GM19455 (cell line): ENCODE measurements around the gene LHX6.

Source experiments
- ATAC-seq: cut with Tn5 transposase; IDR thresholded peaks from one replicate; pipeline ENCODE4 v1.9.1; 2021; ENCODE audit not compliant: unreplicated experiment

Gene LHX6

GRCh38 chr9:122216798-122217418 lies 11.8 kb downstream of the LHX6 start:
- ATAC-seq = no peak

- ATAC-seq = no peak
These were observed 12.5 kb downstream of the LHX6 start for GRCh38 chr9:122216138-122216797.

- no peak for ATAC-seq
These were observed 13.1 kb downstream of the LHX6 start for GRCh38 chr9:122215663-122216062.

GRCh38 chr9:122214507-122214906 lies 14.2 kb downstream of the LHX6 start:
- ATAC-seq = no peak

GRCh38 chr9:122213589-122214413 lies 15.0 kb downstream of the LHX6 start:
- no peak for ATAC-seq

GRCh38 chr9:122213102-122213588 lies 15.6 kb downstream of the LHX6 start:
- ATAC-seq = no peak

GRCh38 chr9:122212473-122213004 lies 16.2 kb downstream of the LHX6 start:
- no peak for ATAC-seq

- no peak for ATAC-seq
These were observed 19.3 kb downstream of the LHX6 start for GRCh38 chr9:122209451-122209850.

- no peak for ATAC-seq
These were observed 21.7 kb downstream of the LHX6 start for GRCh38 chr9:122207096-122207495.

GRCh38 chr9:122206118-122207046 lies 22.4 kb downstream of the LHX6 start:
- no peak for ATAC-seq

GRCh38 chr9:122205176-122205575 lies 23.6 kb downstream of the LHX6 start:
- no peak for ATAC-seq

- ATAC-seq = no peak
These were observed 24.3 kb downstream of the LHX6 start for GRCh38 chr9:122204491-122204890.

GRCh38 chr9:122204055-122204454 lies 24.7 kb downstream of the LHX6 start:
- ATAC-seq = no peak

- no peak for ATAC-seq
These were observed 26.6 kb downstream of the LHX6 start for GRCh38 chr9:122202111-122202510.

GRCh38 chr9:122201641-122202040 lies 27.1 kb downstream of the LHX6 start:
- no peak for ATAC-seq

- no peak for ATAC-seq
These were observed 27.7 kb downstream of the LHX6 start for GRCh38 chr9:122200960-122201595.

GRCh38 chr9:122197882-122198281 lies 30.9 kb downstream of the LHX6 start:
- ATAC-seq = no peak

GRCh38 chr9:122197426-122197825 lies 31.3 kb downstream of the LHX6 start:
- ATAC-seq = no peak

GRCh38 chr9:122195875-122196274 lies 32.9 kb downstream of the LHX6 start:
- ATAC-seq = no peak

GRCh38 chr9:122193651-122194050 lies 35.1 kb downstream of the LHX6 start:
- ATAC-seq = no peak
